Measurements from ENCODE around the gene ANXA5.

The ANXA5 gene

GRCh38 chr4:121739575-121739974 lies 42.8 kb upstream of the ANXA5 start:
- no peak overlapping the region for H3K27ac ChIP-seq (ENCODE audit: poor library complexity, severe bottlenecking)
- no peaks in the 10 kb centered on the region for H3K4me1 ChIP-seq (ENCODE audit: insufficient read depth, poor library complexity, severe bottlenecking)
- no peaks in the 10 kb centered on the region for H3K27me3 ChIP-seq (ENCODE audit: insufficient read depth, poor library complexity, severe bottlenecking)
- TF ChIP-seq, protein P1, sequence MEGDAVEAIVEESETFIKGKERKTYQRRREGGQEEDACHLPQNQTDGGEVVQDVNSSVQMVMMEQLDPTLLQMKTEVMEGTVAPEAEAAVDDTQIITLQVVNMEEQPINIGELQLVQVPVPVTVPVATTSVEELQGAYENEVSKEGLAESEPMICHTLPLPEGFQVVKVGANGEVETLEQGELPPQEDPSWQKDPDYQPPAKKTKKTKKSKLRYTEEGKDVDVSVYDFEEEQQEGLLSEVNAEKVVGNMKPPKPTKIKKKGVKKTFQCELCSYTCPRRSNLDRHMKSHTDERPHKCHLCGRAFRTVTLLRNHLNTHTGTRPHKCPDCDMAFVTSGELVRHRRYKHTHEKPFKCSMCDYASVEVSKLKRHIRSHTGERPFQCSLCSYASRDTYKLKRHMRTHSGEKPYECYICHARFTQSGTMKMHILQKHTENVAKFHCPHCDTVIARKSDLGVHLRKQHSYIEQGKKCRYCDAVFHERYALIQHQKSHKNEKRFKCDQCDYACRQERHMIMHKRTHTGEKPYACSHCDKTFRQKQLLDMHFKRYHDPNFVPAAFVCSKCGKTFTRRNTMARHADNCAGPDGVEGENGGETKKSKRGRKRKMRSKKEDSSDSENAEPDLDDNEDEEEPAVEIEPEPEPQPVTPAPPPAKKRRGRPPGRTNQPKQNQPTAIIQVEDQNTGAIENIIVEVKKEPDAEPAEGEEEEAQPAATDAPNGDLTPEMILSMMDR (IDR thresholded peaks at IDR 0.05; ENCODE audit: poor library complexity, severe bottlenecking): no peak
- DNase-seq (ENCODE audit: low spot score) (no peak), ATAC-seq (ENCODE audit: low read depth) (no peak)
- H3K9me3 ChIP-seq (ENCODE audit: severe bottlenecking): no peaks in the 10 kb centered on the region
- no peak overlapping the region for H3K4me3 ChIP-seq (ENCODE audit: severe bottlenecking)
- no peaks in the 10 kb centered on the region; the same call in 1 of the 2 replicates for H3K36me3 ChIP-seq (ENCODE audit: low read depth)

DNA sequence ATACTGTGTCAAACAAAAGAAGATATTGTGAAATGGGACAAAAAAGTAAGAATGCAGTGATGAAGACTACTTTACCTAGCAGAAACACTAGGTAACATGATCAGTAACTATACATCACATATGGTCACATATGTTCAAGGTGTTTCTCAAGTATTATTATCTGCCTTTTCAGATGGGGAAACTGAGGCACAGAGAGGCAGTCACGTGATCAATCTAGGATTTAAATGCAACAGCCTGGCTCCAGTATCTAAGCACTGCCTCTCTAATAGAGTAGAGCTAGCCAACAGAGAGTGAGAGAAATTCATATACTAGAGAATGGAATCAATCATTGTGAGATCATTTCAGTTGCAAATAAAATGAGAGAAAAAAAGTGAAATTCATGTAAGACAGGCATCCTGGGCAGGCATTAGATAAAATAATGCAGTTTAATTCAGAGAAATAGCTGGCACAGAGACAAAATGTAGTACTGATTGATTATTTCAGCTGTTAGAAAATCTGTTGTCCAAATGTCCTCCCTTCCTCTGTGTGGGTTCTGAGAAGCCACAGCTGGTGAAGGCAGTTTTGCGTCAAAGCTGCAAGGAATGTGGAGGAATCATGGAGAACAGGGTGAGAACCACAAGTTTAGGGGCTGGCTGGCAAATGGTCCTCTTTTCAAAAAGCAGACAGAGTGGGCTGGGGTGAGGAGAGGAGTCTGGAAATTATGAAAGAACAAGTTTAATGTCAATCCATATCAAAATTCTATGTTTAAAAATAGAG lies 42.2 kb upstream of the ANXA5 start:
- TF ChIP-seq, protein P1 (IDR thresholded peaks at IDR 0.05; ENCODE audit: poor library complexity, severe bottlenecking): no peak
- H3K27ac ChIP-seq (ENCODE audit: poor library complexity, severe bottlenecking): no peak overlapping the region
- ATAC-seq (ENCODE audit: low read depth): no peak
- H3K9me3 ChIP-seq (ENCODE audit: severe bottlenecking): no peaks in the 10 kb centered on the region
- DNase-seq (ENCODE audit: low spot score): no peak
- no peak overlapping the region for H3K4me3 ChIP-seq (ENCODE audit: severe bottlenecking)
- no peaks in the 10 kb centered on the region for H3K4me1 ChIP-seq (ENCODE audit: insufficient read depth, poor library complexity, severe bottlenecking)
- no peaks in the 10 kb centered on the region; the same call in 1 of the 2 replicates for H3K36me3 ChIP-seq (ENCODE audit: low read depth)
- H3K27me3 ChIP-seq (ENCODE audit: insufficient read depth, poor library complexity, severe bottlenecking): no peaks in the 10 kb centered on the region

DNA sequence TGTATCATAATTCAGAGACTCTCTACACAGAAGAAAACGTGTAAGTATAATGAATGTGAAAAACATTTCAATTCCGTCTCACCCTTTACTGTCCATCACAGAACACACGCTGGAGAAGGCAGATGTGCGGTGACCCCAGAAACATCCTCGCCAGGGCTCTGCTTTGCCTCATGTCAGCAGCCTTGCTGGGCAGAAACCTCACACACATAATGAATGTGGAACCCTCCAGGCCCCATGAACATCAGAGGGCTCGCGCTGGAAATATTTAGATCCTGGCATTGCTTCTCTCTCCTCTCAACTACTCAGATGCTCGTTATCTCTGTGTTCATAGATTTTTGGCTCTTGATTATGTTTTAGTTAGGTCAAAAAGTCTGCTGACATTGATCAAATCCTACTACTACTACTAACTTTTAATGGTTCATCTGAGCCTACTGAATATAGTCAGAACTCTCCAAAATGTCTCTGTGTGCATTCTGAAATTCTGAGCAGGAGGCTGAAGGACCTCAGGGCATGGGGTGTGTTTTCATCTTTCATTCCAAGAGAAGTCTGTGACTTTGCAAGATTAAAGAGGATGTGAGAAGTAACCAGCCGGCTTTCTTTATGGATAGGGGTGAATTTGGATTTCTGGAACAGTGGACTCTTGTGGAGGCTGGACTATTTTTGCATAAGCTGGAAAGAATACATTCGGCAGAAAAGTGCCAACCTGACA lies 41.2 kb upstream of the ANXA5 start:
- no peak for DNase-seq (ENCODE audit: low spot score)
- no peaks in the 10 kb centered on the region for H3K27me3 ChIP-seq (ENCODE audit: insufficient read depth, poor library complexity, severe bottlenecking)
- H3K4me1 ChIP-seq (ENCODE audit: insufficient read depth, poor library complexity, severe bottlenecking): no peaks in the 10 kb centered on the region
- H3K4me3 ChIP-seq (ENCODE audit: severe bottlenecking): no peak overlapping the region
- no peaks in the 10 kb centered on the region for H3K9me3 ChIP-seq (ENCODE audit: severe bottlenecking)
- no peak overlapping the region for H3K27ac ChIP-seq (ENCODE audit: poor library complexity, severe bottlenecking)
- no peaks in the 10 kb centered on the region; the same call in 1 of the 2 replicates for H3K36me3 ChIP-seq (ENCODE audit: low read depth)
- ATAC-seq (ENCODE audit: low read depth): no peak
- TF ChIP-seq, protein P1 (IDR thresholded peaks at IDR 0.05; ENCODE audit: poor library complexity, severe bottlenecking): no peak

DNA sequence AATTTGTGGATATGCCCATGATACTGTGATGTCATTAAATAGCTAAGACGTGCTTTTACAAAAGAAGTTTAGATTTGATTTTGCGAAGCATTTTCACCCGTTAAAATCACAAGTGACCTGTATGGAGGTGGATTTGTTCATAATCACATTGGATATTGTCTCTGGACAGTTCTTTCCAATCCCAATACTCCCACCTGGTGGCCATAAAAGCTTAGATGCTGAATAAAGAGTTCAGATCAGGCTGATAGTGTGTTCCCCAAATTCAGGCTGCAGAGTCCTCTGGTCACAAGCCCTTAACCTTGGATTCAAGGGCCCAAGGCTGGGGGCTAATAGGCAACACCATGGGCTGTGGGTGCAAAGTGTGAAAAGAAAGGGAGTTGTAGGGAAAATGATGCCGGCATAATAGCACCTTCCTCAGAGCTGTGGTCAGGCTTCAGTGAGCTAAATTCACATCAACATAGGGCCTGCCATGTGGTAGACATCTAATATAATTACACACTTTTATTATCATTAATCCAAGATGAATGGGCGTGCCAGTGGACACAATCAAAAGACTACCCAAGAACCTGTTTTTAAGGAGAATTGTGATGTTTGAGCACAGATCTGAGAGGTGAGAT lies 40.1 kb upstream of the ANXA5 start:
- Histone ChIP-seq H3K27ac (ENCODE audit: poor library complexity, severe bottlenecking) (no peak overlapping the region), H3K36me3 (ENCODE audit: low read depth) (no peaks in the 10 kb centered on the region; the same call in 1 of the 2 replicates), H3K4me1 (ENCODE audit: insufficient read depth, poor library complexity, severe bottlenecking) (no peaks in the 10 kb centered on the region), H3K9me3 (ENCODE audit: severe bottlenecking) (no peaks in the 10 kb centered on the region), H3K27me3 (ENCODE audit: insufficient read depth, poor library complexity, severe bottlenecking) (no peaks in the 10 kb centered on the region), H3K4me3 (ENCODE audit: severe bottlenecking) (no peak overlapping the region)
- no peak for DNase-seq (ENCODE audit: low spot score)
- ATAC-seq (ENCODE audit: low read depth): peak; percentile 90
- TF ChIP-seq, protein P1 (IDR thresholded peaks at IDR 0.05; ENCODE audit: poor library complexity, severe bottlenecking): peak; percentile 78
